HepG2 (cell line): ENCODE results near the gene POP7. TPM values are rescaled to one million over a fixed set of nuclear protein-coding genes. Genes with fewer than 3 reads are reported as not detected.
A peak's percentile ranks its signal among the peaks of the same experiment; 100 is the strongest.

ENCODE experiments used
- AKAP8 ChIP-seq: sonication (generic); formaldehyde crosslinking; IDR thresholded peaks from 2 replicates; pipeline ENCODE4 v1.5.1; 2020; ENCODE audit warnings: mild to moderate bottlenecking, missing genetic modification reagents
- ARHGAP35 ChIP-seq: sonication (generic); formaldehyde crosslinking; IDR thresholded peaks from 2 replicates; pipeline ENCODE4 v1.9.0; 2022; ENCODE audit warnings: mild to moderate bottlenecking, inconsistent platforms, moderate library complexity, missing genetic modification reagents, borderline replicate concordance
- FOXK1 ChIP-seq: sonication (generic); formaldehyde crosslinking; IDR thresholded peaks from 2 replicates; pipeline ENCODE4 v1.4.0; 2020; ENCODE audit warnings: low read depth, missing genetic modification reagents, borderline replicate concordance
- GATAD2A ChIP-seq: IDR thresholded peaks from 2 replicates; pipeline ENCODE4 v1.6.1; 2016
- HDAC1 ChIP-seq: sonication (generic); formaldehyde crosslinking; IDR thresholded peaks from 2 replicates; pipeline ENCODE4 v1.5.1; 2020; ENCODE audit warnings: mild to moderate bottlenecking, missing genetic modification reagents
- HNF1A ChIP-seq, 2 experiments: sonication (generic) in 1 of 2; formaldehyde crosslinking in 1 of 2; IDR thresholded peaks; 2 replicates each; pipeline versions ENCODE4 v1.4.0 to v1.6.1; 2016 to 2020; ENCODE audit warnings: borderline replicate concordance in 1 of 2, low read depth in 1 of 2, mild to moderate bottlenecking in 1 of 2, missing genetic modification reagents in 1 of 2
- HNRNPL ChIP-seq: fragments of 200-400 bp; formaldehyde crosslinking; IDR thresholded peaks from 2 replicates; pipeline ENCODE4 v1.6.1; 2017; ENCODE audit warnings: mild to moderate bottlenecking, low read depth, low read length
- NAIF1 ChIP-seq: sonication (generic); formaldehyde crosslinking; IDR thresholded peaks from 2 replicates; pipeline ENCODE4 v1.5.0; 2020; ENCODE audit warnings: mild to moderate bottlenecking, missing genetic modification reagents, borderline replicate concordance
- UBTF ChIP-seq: sonication (generic); formaldehyde crosslinking; IDR thresholded peaks from 2 replicates; pipeline ENCODE4 v1.4.0; 2020; ENCODE audit warnings: mild to moderate bottlenecking, missing genetic modification reagents
- ZBTB40 ChIP-seq, 2 experiments: fragments of 450-650 bp in 1 of 2; sonication (generic) in 1 of 2; formaldehyde crosslinking in 1 of 2; IDR thresholded peaks; 2 replicates each; pipeline versions ENCODE4 v1.6.1 to v1.8.0; 2016 to 2022; ENCODE audit warnings: antibody characterized with exemption in 1 of 2, mild to moderate bottlenecking in 1 of 2, missing genetic modification reagents in 1 of 2
- ZFY ChIP-seq: sonication (generic); formaldehyde crosslinking; IDR thresholded peaks from 2 replicates; pipeline ENCODE4 v1.4.0; 2020; ENCODE audit warnings: missing genetic modification reagents
- polyA plus RNA-seq, 8 experiments: library from polyadenylated mRNA; depleted of rRNA in 3 of 8; stranded (reverse) in 7 of 8; unstranded in 1 of 8; fragments of >200 nt; fragmentation: Illumina TruSeq in 4 of 8; extraction: Trizol in 4 of 8; gene quantifications; 2 replicates each; pipeline versions ENCODE4 v1.2.1 to v1.2.3, GENCODE V29; 2011 to 2016; ENCODE audit warnings: low read depth in 4 of 8, missing spikeins in 1 of 8, mixed read lengths in 1 of 8; ENCODE audit not compliant: insufficient read depth in 1 of 8
- total RNA-seq, 5 experiments: library from RNA; depleted of rRNA; stranded (reverse); fragments of >200 nt; fragmentation: Illumina TruSeq; extraction: Trizol; gene quantifications; 2 replicates each; pipeline ENCODE4 v1.2.3, GENCODE V29; 2016; ENCODE audit warnings: low read depth in 1 of 5

Gene POP7
- total and polyA plus RNA-seq, 2 of the 13 experiments (the other 11 are each of a cell fraction or from before 2014, with no cell fraction given), result 63.9 to 91.1 TPM

GRCh38 chr7:100705753-100706671 lies at the start of gene POP7 (continued):
- no peak for TF ChIP-seq HNF1A (IDR thresholded peaks at IDR 0.05; ENCODE audit: low read depth)
- peak; percentile 56; the same call in 1 of the 2 replicates for TF ChIP-seq HNF1A (CRISPR knock-in tag; IDR thresholded peaks at IDR 0.05; ENCODE audit: borderline replicate concordance)
- TF ChIP-seq ZBTB40 (IDR thresholded peaks at IDR 0.05), result no peak
- no peak; the same call in 1 of the 2 replicates for TF ChIP-seq ZBTB40 (CRISPR knock-in tag; IDR thresholded peaks at IDR 0.05)
- peak; percentile 92 for TF ChIP-seq ZFY (CRISPR knock-in tag)
- peak; percentile 92 for TF ChIP-seq HDAC1
- no peak for TF ChIP-seq ARHGAP35
- no peak; the same call in 1 of the 2 replicates for TF ChIP-seq HNRNPL
- TF ChIP-seq NAIF1 (CRISPR knock-in tag), result peak; percentile 92
- peak; percentile 11; the same call in 1 of the 2 replicates for TF ChIP-seq GATAD2A (CRISPR knock-in tag)
- TF ChIP-seq FOXK1 (CRISPR knock-in tag), result peak; percentile 59; the same call in 1 of the 2 replicates
- TF ChIP-seq UBTF, result peak; percentile 68
- TF ChIP-seq AKAP8 (CRISPR knock-in tag), result peak; percentile 83; the same call in 1 of the 2 replicates
